GM19023 (cell line): ENCODE data around the gene YARS2.
"Not testable (repeated sequence)": the region's sequence is repeated elsewhere in the genome, so short reads cannot be mapped to it uniquely, and the experiment has no call there.

Source experiments
- ATAC-seq: cut with Tn5 transposase; IDR thresholded peaks from one replicate; pipeline ENCODE4 v1.9.1; 2021; ENCODE audit warnings: mild to moderate bottlenecking, moderate library complexity; ENCODE audit not compliant: unreplicated experiment

The YARS2 gene

GRCh38 chr12:32754111-32754510 lies 1.6 kb downstream of the YARS2 start:
- no peak for ATAC-seq

GRCh38 chr12:32753605-32754004 lies 2.1 kb downstream of the YARS2 start:
- ATAC-seq, result no peak

- no peak for ATAC-seq
These were observed 12.4 kb downstream of the YARS2 start for GRCh38 chr12:32743264-32743663.

GRCh38 chr12:32742133-32742532 lies 13.6 kb downstream of the YARS2 start:
- ATAC-seq, result no peak

GRCh38 chr12:32739279-32739678 lies 16.4 kb downstream of the YARS2 start:
- no peak for ATAC-seq

- ATAC-seq, result no peak
These were observed 18.0 kb downstream of the YARS2 start for GRCh38 chr12:32737715-32738114.

GRCh38 chr12:32736445-32736844 lies 19.3 kb downstream of the YARS2 start:
- ATAC-seq, result no peak

GRCh38 chr12:32734952-32735351 lies 20.7 kb downstream of the YARS2 start:
- ATAC-seq, result no peak

GRCh38 chr12:32727237-32727636 lies 28.5 kb downstream of the YARS2 start:
- no peak for ATAC-seq

GRCh38 chr12:32726286-32726685 lies 29.4 kb downstream of the YARS2 start:
- ATAC-seq, result no peak

- ATAC-seq, result not testable (repeated sequence)
These were observed 30.4 kb downstream of the YARS2 start for GRCh38 chr12:32725308-32725707.

GRCh38 chr12:32718926-32719325 lies 36.8 kb downstream of the YARS2 start:
- no peak for ATAC-seq

GRCh38 chr12:32714772-32715171 lies 40.9 kb downstream of the YARS2 start:
- ATAC-seq, result no peak

GRCh38 chr12:32708926-32709325 lies 46.8 kb downstream of the YARS2 start:
- no peak for ATAC-seq

- no peak for ATAC-seq
These were observed 49.2 kb downstream of the YARS2 start for GRCh38 chr12:32706335-32707024.

- no peak for ATAC-seq
These were observed 49.9 kb downstream of the YARS2 start for GRCh38 chr12:32705783-32706182.

GRCh38 chr12:32702946-32703345 lies 52.8 kb downstream of the YARS2 start:
- no peak for ATAC-seq

- no peak for ATAC-seq
These were observed 53.2 kb downstream of the YARS2 start for GRCh38 chr12:32702473-32702872.

GRCh38 chr12:32699437-32699836 lies 56.3 kb downstream of the YARS2 start:
- not testable (repeated sequence) for ATAC-seq

GRCh38 chr12:32698285-32698684 lies 57.4 kb downstream of the YARS2 start:
- ATAC-seq, result no peak

- no peak for ATAC-seq
These were observed 58.3 kb downstream of the YARS2 start for GRCh38 chr12:32697445-32697844.
